ENCODE measurements around the gene CAMTA2. TPM values are rescaled to one million over a fixed set of nuclear protein-coding genes. Genes with fewer than 3 reads are reported as not detected.

The CAMTA2 gene
- total RNA-seq, 6 experiments from 2014 or later = 15.3 to 21.1 (median 17.7) TPM

DNA sequence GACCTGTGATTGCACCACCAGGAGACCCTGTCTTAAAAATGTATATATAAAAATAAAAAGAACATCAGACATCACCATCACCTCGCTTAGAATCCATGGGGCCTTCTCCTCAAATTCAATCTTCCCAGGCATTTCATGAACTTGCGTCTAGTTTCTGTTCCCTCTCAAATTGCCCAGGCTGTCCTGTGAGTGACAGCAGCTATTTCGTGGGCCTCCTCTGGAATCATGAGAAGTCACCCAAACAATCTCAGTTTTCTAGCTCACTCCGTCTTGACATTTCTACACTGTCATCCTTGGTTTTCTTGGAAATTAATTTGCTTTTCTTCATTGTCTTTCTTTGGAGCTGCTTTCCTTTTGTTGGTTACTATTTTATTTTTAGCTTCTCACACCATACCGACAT, 40.4 kb upstream of the CAMTA2 start:
- DNase-seq = no peak
- Histone ChIP-seq H3K27ac (no peak overlapping the region), H3K4me3 (no peak overlapping the region), H3K27me3 (no peaks in the 10 kb centered on the region), H3K9me3 (no peaks in the 10 kb centered on the region), H3K4me1 (peaks cover 0 to 4% (median 1%) of the 10 kb centered on the region in 4 donors), H3K36me3 (peaks cover 0 to 8% (median 4%) of the 10 kb centered on the region in 4 donors)
- TF ChIP-seq, protein P1, sequence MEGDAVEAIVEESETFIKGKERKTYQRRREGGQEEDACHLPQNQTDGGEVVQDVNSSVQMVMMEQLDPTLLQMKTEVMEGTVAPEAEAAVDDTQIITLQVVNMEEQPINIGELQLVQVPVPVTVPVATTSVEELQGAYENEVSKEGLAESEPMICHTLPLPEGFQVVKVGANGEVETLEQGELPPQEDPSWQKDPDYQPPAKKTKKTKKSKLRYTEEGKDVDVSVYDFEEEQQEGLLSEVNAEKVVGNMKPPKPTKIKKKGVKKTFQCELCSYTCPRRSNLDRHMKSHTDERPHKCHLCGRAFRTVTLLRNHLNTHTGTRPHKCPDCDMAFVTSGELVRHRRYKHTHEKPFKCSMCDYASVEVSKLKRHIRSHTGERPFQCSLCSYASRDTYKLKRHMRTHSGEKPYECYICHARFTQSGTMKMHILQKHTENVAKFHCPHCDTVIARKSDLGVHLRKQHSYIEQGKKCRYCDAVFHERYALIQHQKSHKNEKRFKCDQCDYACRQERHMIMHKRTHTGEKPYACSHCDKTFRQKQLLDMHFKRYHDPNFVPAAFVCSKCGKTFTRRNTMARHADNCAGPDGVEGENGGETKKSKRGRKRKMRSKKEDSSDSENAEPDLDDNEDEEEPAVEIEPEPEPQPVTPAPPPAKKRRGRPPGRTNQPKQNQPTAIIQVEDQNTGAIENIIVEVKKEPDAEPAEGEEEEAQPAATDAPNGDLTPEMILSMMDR (IDR thresholded peaks at IDR 0.05) = no peak
- no peak for TF ChIP-seq POLR2A (IDR thresholded peaks at IDR 0.05)
- no peak for ATAC-seq
- 53% methylated on average over 5 of the region's 5 CpGs for WGBS (ENCODE audit: insufficient coverage, low coverage, low lambda C conversion rate, missing lambda C conversion rate)
- intact Hi-C loops (cut with DNase I) = no loop called here

DNA sequence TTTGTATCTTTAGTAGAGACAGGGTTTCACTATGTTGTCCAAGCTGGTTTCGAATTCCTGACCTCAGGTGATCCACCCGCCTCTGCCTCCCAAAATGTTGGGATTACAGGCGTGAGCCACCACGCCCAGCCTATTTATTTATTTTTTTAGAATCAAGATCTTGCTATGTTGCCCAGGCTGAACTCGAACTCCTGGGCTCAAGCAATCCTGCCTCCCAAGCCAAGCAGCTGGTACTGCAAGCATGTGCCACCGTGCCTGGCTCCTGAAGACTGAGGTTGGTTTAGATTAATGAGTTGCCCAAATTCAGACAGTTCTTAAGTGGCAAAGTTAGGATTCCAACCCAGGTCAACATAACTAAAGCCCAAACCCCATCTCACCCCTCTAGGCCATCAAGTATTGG, 39.8 kb upstream of the CAMTA2 start:
- 93% methylated on average over 3 of the region's 6 CpGs for WGBS (ENCODE audit: insufficient coverage, low coverage, low lambda C conversion rate, missing lambda C conversion rate)
- Histone ChIP-seq H3K36me3 (peaks cover 0 to 14% (median 7%) of the 10 kb centered on the region in 4 donors), H3K27ac (no peak overlapping the region), H3K9me3 (no peaks in the 10 kb centered on the region), H3K27me3 (no peaks in the 10 kb centered on the region), H3K4me3 (no peak overlapping the region), H3K4me1 (peaks cover 0 to 4% (median 1%) of the 10 kb centered on the region in 4 donors)
- intact Hi-C loops (cut with DNase I) = no loop called here
- ATAC-seq = no peak
- TF ChIP-seq POLR2A (IDR thresholded peaks at IDR 0.05) = no peak
- TF ChIP-seq, protein P1 (IDR thresholded peaks at IDR 0.05) = no peak
- DNase-seq = no peak

DNA sequence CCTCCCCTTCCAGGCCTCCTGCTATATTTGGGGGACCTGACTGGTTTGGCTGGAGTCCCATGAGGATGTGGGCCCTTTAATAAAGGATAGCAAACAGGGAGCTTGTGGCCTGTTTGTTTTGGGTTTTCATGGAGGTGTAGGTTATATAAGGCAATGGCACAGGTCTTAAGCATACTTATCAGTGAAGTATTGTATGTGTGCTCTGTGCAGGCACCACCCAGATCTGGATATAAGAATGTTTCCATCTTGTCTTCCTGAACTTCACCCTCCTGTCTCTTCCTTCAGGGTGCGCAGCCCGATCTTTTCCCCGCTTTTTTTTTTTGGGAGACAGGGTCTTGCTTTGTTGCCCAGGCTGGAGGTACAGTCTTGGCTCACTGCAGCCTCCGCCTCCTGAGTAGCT, 37.1 kb upstream of the CAMTA2 start:
- ATAC-seq (no peak), DNase-seq (no peak)
- H3K27ac ChIP-seq = no peak overlapping the region
- WGBS (ENCODE audit: insufficient coverage, low coverage, low lambda C conversion rate, missing lambda C conversion rate) = 100% methylated on average over 3 of the region's 4 CpGs
- TF ChIP-seq POLR2A (IDR thresholded peaks at IDR 0.05) = no peak
- TF ChIP-seq, protein P1 (IDR thresholded peaks at IDR 0.05) = no peak
- H3K27me3 ChIP-seq = no peaks in the 10 kb centered on the region
- peaks cover 0 to 41% (median 25%) of the 10 kb centered on the region in 4 donors for H3K36me3 ChIP-seq
- no peak overlapping the region for H3K4me3 ChIP-seq
- H3K9me3 ChIP-seq = no peaks in the 10 kb centered on the region
- intact Hi-C loops (cut with DNase I) = no loop called here
- no peaks in the 10 kb centered on the region for H3K4me1 ChIP-seq

DNA sequence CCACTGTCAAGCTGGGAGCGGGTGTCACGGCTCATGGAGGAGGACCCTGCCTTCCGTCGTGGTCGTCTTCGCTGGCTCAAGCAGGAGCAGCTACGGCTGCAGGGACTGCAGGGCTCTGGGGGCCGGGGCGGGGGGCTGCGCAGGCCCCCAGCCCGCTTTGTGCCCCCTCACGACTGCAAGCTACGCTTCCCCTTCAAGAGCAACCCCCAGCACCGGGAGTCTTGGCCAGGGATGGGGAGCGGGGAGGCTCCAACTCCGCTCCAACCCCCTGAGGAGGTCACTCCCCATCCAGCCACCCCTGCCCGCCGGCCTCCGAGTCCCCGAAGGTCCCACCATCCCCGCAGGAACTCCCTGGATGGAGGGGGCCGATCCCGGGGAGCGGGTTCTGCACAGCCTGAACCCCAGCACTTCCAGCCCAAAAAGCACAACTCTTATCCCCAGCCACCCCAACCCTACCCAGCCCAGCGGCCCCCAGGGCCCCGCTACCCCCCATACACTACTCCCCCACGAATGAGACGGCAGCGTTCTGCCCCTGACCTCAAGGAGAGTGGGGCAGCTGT, 36.2 kb upstream of the CAMTA2 start:
- TF ChIP-seq, protein P1 (IDR thresholded peaks at IDR 0.05) = no peak
- TF ChIP-seq POLR2A (IDR thresholded peaks at IDR 0.05) = no peak
- WGBS (ENCODE audit: insufficient coverage, low coverage, low lambda C conversion rate, missing lambda C conversion rate) = 82% methylated on average over 11 of the region's 29 CpGs
- Histone ChIP-seq H3K4me3 (no peak overlapping the region), H3K27ac (no peak overlapping the region), H3K36me3 (peaks cover 0 to 51% (median 32%) of the 10 kb centered on the region in 4 donors), H3K27me3 (no peaks in the 10 kb centered on the region), H3K4me1 (no peaks in the 10 kb centered on the region), H3K9me3 (no peaks in the 10 kb centered on the region)
- DNase-seq (no peak), ATAC-seq (peak in 1 of 4 donors; percentile 11)
- intact Hi-C loops (cut with DNase I) = no loop called here

All from right lobe of liver (tissue), 6 donors.